Left forelimb (tissue), 1 donor: ENCODE measurements around the gene MOAP1.
"Not testable (repeated sequence)": the region's sequence is repeated elsewhere in the genome, so short reads cannot be mapped to it uniquely, and the experiment has no call there.

Source experiments
- DNase-seq: peaks from one replicate; pipeline ENCODE4 v3.0.0-alpha.2; 2018; ENCODE audit warnings: low spot score

The MOAP1 gene

DNA sequence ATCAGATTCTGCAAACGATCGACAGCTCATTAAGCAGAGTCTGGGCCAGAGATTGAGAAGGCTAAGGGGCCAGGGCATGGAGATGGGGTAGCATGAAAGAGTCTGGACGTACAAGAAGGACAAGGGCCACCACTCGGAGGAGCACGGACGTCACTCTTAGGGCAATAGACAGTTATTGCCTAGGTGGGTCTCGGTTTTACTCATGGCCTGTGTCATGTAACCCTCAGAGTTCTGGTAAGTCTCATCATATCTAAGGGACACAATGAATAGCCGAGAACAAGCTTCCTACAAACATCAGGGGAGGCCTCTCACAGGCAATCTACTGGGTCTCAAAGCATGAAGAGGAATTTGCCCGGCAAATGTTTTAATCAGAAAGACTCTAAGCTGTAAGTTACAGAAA, 38.6 kb downstream of the MOAP1 start:
- no peak for DNase-seq

DNA sequence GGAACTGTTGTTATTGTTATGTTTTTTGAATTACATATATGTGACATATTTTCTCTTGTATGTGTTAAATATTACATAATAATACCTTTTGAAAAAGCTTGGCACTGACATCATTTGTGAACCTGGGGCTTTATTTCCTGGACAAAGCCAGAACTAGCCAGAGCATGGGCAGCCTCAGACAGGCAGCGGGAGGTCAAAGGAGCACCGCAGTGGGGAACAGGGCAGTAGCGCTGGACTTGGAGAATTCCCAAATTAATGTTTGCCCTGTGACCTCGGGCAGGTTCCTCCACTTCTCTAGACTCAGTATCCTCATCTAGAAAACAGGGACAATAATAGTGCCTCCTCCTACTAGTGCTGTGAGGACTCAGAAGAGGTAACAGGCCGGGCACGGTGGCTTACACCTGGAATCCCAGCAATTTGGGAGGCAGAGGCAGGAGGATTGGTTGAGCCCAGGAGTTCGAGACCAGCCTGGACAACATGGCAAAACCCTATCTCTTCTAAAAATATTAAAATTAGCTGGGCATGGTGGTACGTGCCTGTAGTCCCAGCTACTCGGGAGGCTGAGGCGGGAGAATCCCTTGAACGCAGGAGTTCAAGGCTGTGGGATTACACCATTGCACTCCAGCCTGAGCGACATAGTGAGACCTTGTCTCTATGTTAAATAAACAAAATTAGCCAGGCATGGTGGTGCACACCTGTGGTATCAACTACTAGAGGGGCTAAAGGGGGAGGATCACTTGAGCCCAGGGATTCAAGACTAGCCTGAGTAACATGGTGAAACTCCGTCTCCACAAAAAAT, 41.6 kb downstream of the MOAP1 start:
- DNase-seq = no peak

DNA sequence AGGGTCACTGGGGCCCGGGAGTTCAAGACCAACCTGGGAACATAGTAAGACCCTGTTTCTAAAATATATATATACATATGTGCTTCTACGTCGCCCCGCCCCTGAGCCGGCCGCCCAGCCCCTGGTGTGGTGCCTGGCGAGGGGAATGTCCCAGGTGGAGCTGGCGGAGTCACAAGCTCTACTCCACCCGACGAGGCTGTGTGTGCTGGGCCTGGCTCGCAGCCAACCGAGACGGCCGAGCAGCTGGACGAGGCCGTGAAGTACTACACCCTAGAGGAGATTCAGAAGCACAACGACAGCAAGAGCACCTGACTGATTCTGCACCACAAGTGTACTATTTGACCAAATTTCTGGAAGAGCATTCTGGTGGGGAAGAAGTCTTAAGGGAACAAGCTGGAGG, 46.8 kb downstream of the MOAP1 start:
- no peak for DNase-seq

DNA sequence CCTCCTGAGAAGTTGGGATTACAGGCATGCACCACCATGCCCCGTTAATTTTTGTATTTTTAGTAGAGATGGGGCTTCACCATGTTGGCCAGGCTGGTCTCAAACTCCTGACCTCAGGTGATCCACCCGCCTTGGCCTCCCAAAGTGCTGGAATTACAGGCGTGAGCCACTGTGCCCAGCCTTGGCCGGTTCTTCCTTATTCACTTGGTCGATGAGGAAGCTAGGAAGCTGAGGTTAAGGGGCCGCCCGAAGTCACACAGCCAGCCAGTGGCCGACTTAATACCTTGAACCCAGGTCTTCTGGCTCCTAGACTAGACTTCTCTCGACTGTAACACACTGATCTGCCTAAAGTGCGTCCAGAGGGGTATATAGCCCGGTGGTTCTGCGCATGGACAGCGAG, 48.2 kb downstream of the MOAP1 start:
- DNase-seq = not testable (repeated sequence)

DNA sequence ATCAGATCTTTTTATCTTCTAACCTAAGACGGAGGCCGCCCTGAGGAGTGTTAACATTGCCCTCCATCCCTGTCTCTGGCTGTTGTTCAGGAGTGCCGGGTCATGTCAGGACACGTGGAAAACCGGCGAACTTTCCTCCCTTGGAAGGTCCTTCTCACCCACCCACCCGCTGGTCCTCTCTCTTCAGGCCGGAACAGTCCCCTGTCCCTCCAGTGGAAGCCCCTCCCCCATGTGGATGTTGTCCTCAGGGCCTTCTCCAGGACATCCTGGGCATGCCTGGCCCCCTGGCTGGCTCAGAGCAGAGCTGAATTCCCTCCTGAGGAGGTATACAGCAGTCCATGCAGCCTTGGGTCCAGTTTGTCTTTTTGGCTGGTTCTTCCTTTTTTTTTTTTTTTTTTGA, 48.7 kb downstream of the MOAP1 start:
- no peak for DNase-seq

DNA sequence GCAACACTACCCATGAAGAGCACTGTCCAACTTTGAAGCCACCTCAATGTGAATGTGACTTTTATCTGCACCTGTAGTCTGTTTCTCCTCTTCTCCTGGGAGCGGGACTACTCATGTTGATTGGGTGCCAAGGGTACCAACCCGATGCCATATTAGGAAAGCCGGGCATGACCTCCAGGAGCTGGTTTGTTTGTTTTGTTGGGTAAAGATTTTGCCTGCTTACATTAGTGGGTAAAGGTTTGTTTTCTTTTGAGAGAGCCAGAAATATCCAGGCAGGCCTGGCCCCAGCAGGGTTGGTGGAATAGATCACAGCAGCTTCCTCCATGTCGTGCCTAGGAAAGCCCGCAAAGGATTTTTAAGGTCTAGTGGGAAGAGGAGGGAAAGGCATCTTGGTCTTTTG, 49.3 kb downstream of the MOAP1 start:
- no peak for DNase-seq

DNA sequence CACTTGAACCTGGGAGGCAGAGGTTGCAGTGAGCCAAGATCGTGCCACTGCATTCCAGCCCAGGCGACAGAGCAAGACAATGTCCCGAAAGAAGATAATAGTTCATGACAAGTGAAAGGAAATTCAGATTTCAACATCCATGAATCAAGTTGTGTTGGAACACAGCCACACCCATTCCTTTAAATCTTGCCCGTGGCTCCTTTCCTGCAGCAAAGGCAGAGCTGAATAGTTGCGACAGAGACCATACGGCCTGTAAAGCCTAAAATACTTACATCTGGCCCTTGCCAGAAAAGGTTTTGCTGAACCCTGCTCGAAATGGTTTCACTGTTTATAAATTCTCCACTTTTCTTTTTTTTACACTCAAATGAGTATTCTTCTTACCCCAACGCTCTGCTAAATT, 51.2 kb downstream of the MOAP1 start:
- no peak for DNase-seq

DNA sequence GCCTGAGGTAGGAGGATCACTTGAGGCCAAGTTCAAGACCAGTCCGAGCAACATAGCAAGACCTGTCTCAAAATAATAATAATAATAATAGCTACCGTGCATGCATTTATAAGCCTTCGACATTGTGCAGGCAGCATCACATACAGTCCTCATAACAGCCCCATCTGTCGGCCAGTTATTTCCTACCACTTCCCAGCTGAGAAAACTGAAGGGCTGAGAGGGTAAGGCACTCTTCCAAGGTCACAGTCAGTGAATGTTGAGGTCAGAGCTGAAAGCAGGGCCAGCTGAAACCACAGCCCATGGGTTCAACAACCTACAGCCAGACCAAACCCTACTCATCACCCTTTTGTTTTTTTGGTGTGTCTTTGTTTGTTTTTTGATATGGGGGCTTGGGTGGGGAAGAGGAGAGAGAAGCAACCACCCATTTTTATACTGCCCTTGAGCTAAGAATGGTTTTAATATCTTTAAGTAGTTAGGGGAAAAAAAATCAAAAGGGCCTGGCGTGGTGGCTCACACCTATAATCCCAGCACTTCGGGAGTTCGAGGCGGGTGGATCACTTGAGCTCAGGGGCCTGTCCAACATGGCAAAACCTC, 52.1 kb downstream of the MOAP1 start:
- no peak for DNase-seq
